Natural killer cell (primary cell): ENCODE measurements around the gene NUBP1. TPM values are rescaled to one million over a fixed set of nuclear protein-coding genes. Genes with fewer than 3 reads are reported as not detected.
A peak's percentile ranks its signal among the peaks of the same experiment; 100 is the strongest.

Source experiments
- ATAC-seq, 3 donors: fragments of 150-1000 bp in 2 of 3; fragments of 200-7000 bp in 1 of 3; cut with Tn5 transposase; 1 replicate in 1 of 3; 2 replicates in 2 of 3; pipeline ENCODE4 v1.10.0; 2021; ENCODE audit warnings: mild to moderate bottlenecking in 2 of 3, moderate library complexity in 2 of 3
- DNase-seq, 2 donors: peaks; one replicate each; pipeline versions ENCODE4 v3.0.0 to v3.0.0-alpha.2; 2013 to 2021; ENCODE audit warnings: mixed read lengths in 1 of 2
- H3K27ac ChIP-seq: one replicate; pipeline ENCODE4 v1.5.1; 2013; ENCODE audit warnings: mild to moderate bottlenecking, low read length
- H3K27me3 ChIP-seq: one replicate; pipeline ENCODE4 v1.6.1; 2013; ENCODE audit warnings: low read length; ENCODE audit not compliant: control insufficient read depth, insufficient read depth
- H3K36me3 ChIP-seq: one replicate; pipeline ENCODE4 v1.6.1; 2013; ENCODE audit warnings: low read length; ENCODE audit not compliant: control insufficient read depth, insufficient read depth
- H3K4me1 ChIP-seq: one replicate; pipeline ENCODE4 v1.6.1; 2013; ENCODE audit warnings: low read length; ENCODE audit not compliant: control insufficient read depth, insufficient read depth
- H3K4me3 ChIP-seq: one replicate; pipeline ENCODE4 v1.5.1; 2013; ENCODE audit warnings: low read length
- H3K9me3 ChIP-seq: one replicate; pipeline ENCODE4 v1.6.1; 2013; ENCODE audit warnings: low read length; ENCODE audit not compliant: control insufficient read depth, insufficient read depth
- H3K27ac Mint-ChIP-seq, 2 donors: one replicate each; pipeline ENCODE4 v1.8.0; 2022; ENCODE audit warnings: mild to moderate bottlenecking in 2 of 2, mixed read lengths in 2 of 2, moderate library complexity in 1 of 2
- H3K27me3 Mint-ChIP-seq, 2 donors: one replicate each; pipeline ENCODE4 v1.8.0; 2022; ENCODE audit warnings: low read depth in 2 of 2, mixed read lengths in 2 of 2
- H3K36me3 Mint-ChIP-seq: one replicate; pipeline ENCODE4 v1.8.0; 2022; ENCODE audit warnings: mixed read lengths
- H3K4me1 Mint-ChIP-seq, 2 donors: one replicate each; pipeline ENCODE4 v1.8.0; 2022; ENCODE audit warnings: mixed read lengths in 2 of 2
- H3K4me3 Mint-ChIP-seq: one replicate; pipeline ENCODE4 v1.8.0; 2022; ENCODE audit warnings: mild to moderate bottlenecking, moderate library complexity, mixed read lengths
- H3K9me3 Mint-ChIP-seq, 2 donors: one replicate each; pipeline ENCODE4 v1.8.0; 2022; ENCODE audit warnings: mixed read lengths in 2 of 2
- CTCF ChIP-seq: fragments of 200-600 bp; IDR thresholded peaks from one replicate; pipeline ENCODE4 v1.8.0; 2022; ENCODE audit warnings: antibody characterized with exemption
- WGBS: methylation state at CpG from one replicate; pipeline ENCODE4 v1.1.7; 2013; ENCODE audit warnings: missing lambda C conversion rate; ENCODE audit not compliant: insufficient coverage; 5-methylcytosine and 5-hydroxymethylcytosine counted together
- intact Hi-C: fragments of 100-400 bp; cut with micrococcal nuclease; formaldehyde crosslinking; loops from one replicate; pipeline ENCODE4 v1.14.2; 2022
- total RNA-seq, 4 donors: library from RNA; stranded (reverse); fragments of 120-200 nt in 1 of 4; gene quantifications; one replicate each; pipeline versions ENCODE4 v1.2.3 to v1.2.4, GENCODE V29; 2013 to 2022

Gene NUBP1
- total RNA-seq, 3 donors from 2014 or later (not counting 1 experiment from before 2014, with no cell fraction given) = 19.3 to 25.6 (median 20.5) TPM

- peak; percentile 50 to 90 for DNase-seq
- intact Hi-C loops = loop anchor here (1.0 to 5.0 kb wide), 4 partner anchors 70 to 1576 kb away; no protein-coding TSS in a partner anchor
- no peaks in the 10 kb centered on the region for H3K36me3 Mint-ChIP-seq
- H3K27ac ChIP-seq = peak overlapping the region; percentile 37
- H3K27me3 ChIP-seq = no peaks in the 10 kb centered on the region
- peaks cover 9 to 14% of the 10 kb centered on the region in 2 donors for H3K4me1 Mint-ChIP-seq
- H3K4me3 ChIP-seq = peak overlapping the region; percentile 11
- no peaks in the 10 kb centered on the region for H3K36me3 ChIP-seq
- peaks cover 20% of the 10 kb centered on the region for H3K4me1 ChIP-seq
- no peaks in the 10 kb centered on the region for H3K9me3 Mint-ChIP-seq
- peak overlapping the region; percentile 62 for H3K4me3 Mint-ChIP-seq
- peak; percentile 89 for TF ChIP-seq CTCF
- no peaks in the 10 kb centered on the region for H3K27me3 Mint-ChIP-seq
- 42% methylated on average over 10 of the region's 12 CpGs for WGBS
- peak overlapping the region; percentile 51 to 56 for H3K27ac Mint-ChIP-seq
- H3K9me3 ChIP-seq = no peaks in the 10 kb centered on the region
- ATAC-seq = peak; percentile 93 to 99 (median 96)
Observed at GRCh38 chr16:10737068-10737625, 6.5 kb upstream of the NUBP1 start.

GRCh38 chr16:10738231-10739077, 5.2 kb upstream of the NUBP1 start:
- H3K9me3 ChIP-seq = no peaks in the 10 kb centered on the region
- Mint-ChIP-seq H3K27ac (peak overlapping the region in 1 of 2 donors; percentile 33), H3K9me3 (no peaks in the 10 kb centered on the region), H3K27me3 (no peaks in the 10 kb centered on the region), H3K4me3 (no peak overlapping the region), H3K36me3 (no peaks in the 10 kb centered on the region), H3K4me1 (peaks cover 15 to 20% of the 10 kb centered on the region in 2 donors)
- DNase-seq (peak in 1 of 2 donors; percentile 34), ATAC-seq (peak in 1 of 3 donors; percentile 6)
- no peak for TF ChIP-seq CTCF
- H3K4me1 ChIP-seq = peaks cover 22% of the 10 kb centered on the region
- no peaks in the 10 kb centered on the region for H3K36me3 ChIP-seq
- H3K27me3 ChIP-seq = no peaks in the 10 kb centered on the region
- WGBS = 55% methylated on average over 12 of the region's 12 CpGs
- H3K4me3 ChIP-seq = no peak overlapping the region
- no peak overlapping the region for H3K27ac ChIP-seq
- intact Hi-C loops = loop anchor here (5.0 kb wide), 1 partner anchor 71 kb away; no protein-coding TSS in a partner anchor

GRCh38 chr16:10740000-10740844, 3.4 kb upstream of the NUBP1 start:
- Mint-ChIP-seq H3K4me1 (peaks cover 25 to 33% of the 10 kb centered on the region in 2 donors), H3K27ac (peak overlapping the region in 1 of 2 donors; percentile 8), H3K27me3 (no peaks in the 10 kb centered on the region), H3K9me3 (no peaks in the 10 kb centered on the region), H3K4me3 (no peak overlapping the region), H3K36me3 (no peaks in the 10 kb centered on the region)
- Histone ChIP-seq H3K9me3 (no peaks in the 10 kb centered on the region), H3K4me3 (no peak overlapping the region), H3K36me3 (no peaks in the 10 kb centered on the region), H3K27ac (no peak overlapping the region), H3K4me1 (peaks cover 34% of the 10 kb centered on the region), H3K27me3 (no peaks in the 10 kb centered on the region)
- TF ChIP-seq CTCF = no peak
- intact Hi-C loops = loop anchor here (5.0 kb wide), 2 partner anchors 73 to 353 kb away; partner anchors contain the start of gene ATF7IP2
- 95% methylated on average over 10 of the region's 10 CpGs for WGBS
- DNase-seq = no peak
- ATAC-seq = no peak
